NB4 (cell line): ENCODE data around the gene FTSJ3.
"Not testable (repeated sequence)": the region's sequence is repeated elsewhere in the genome, so short reads cannot be mapped to it uniquely, and the experiment has no call there.

ENCODE experiments used
- DNase-seq: peaks from one replicate; pipeline ENCODE4 v3.0.0; 2010; ENCODE audit warnings: low read depth
- H3K4me3 ChIP-seq: one replicate; pipeline ENCODE4 v1.5.1; 2011; ENCODE audit warnings: mild to moderate bottlenecking, low read depth, low read length, moderate library complexity
- CTCF ChIP-seq: IDR thresholded peaks from one replicate; pipeline ENCODE4 v1.5.1; 2012; ENCODE audit warnings: low read depth, low read length
- MAX ChIP-seq: IDR thresholded peaks from 2 replicates; pipeline ENCODE4 v1.6.1; 2011; ENCODE audit warnings: low read depth, low read length
- MYC ChIP-seq: IDR thresholded peaks from 2 replicates; pipeline ENCODE4 v1.6.1; 2011; ENCODE audit warnings: low read depth, low read length
- POLR2A ChIP-seq: IDR thresholded peaks from 2 replicates; pipeline ENCODE4 v1.6.1; 2011; ENCODE audit warnings: mild to moderate bottlenecking; ENCODE audit not compliant: insufficient read length; ENCODE audit errors: extremely low read depth

Gene FTSJ3

GRCh38 chr17:63816123-63816522, 11.3 kb downstream of the FTSJ3 start:
- no peak for DNase-seq
- H3K4me3 ChIP-seq, result no peak overlapping the region
- TF ChIP-seq MAX (no peak), MYC (no peak), CTCF (no peak), POLR2A (no peak)

- no peak for DNase-seq
- H3K4me3 ChIP-seq, result no peak overlapping the region
- no peak for TF ChIP-seq CTCF
- TF ChIP-seq MAX, result no peak
- no peak for TF ChIP-seq MYC
- no peak for TF ChIP-seq POLR2A
Observed at GRCh38 chr17:63809970-63810369, 17.5 kb downstream of the FTSJ3 start.

- no peak overlapping the region for H3K4me3 ChIP-seq
- TF ChIP-seq MAX, result no peak
- no peak for TF ChIP-seq CTCF
- no peak for TF ChIP-seq POLR2A
- no peak for TF ChIP-seq MYC
- DNase-seq, result no peak
Observed at GRCh38 chr17:63805591-63805990, 21.9 kb downstream of the FTSJ3 start.

GRCh38 chr17:63804328-63804727, 23.1 kb downstream of the FTSJ3 start:
- H3K4me3 ChIP-seq, result no peak overlapping the region
- no peak for TF ChIP-seq CTCF
- TF ChIP-seq MYC, result no peak
- TF ChIP-seq POLR2A, result no peak
- no peak for TF ChIP-seq MAX
- no peak for DNase-seq

GRCh38 chr17:63800783-63801182, 26.7 kb downstream of the FTSJ3 start:
- no peak for TF ChIP-seq MYC
- TF ChIP-seq CTCF, result no peak
- TF ChIP-seq POLR2A, result no peak
- no peak for TF ChIP-seq MAX
- DNase-seq, result no peak

GRCh38 chr17:63798572-63799106, 28.8 kb downstream of the FTSJ3 start:
- no peak overlapping the region for H3K4me3 ChIP-seq
- TF ChIP-seq MAX (no peak), CTCF (no peak), MYC (no peak), POLR2A (no peak)
- no peak for DNase-seq

More at GRCh38 chr17:63800783-63801182, 26.7 kb downstream of the FTSJ3 start:
- H3K4me3 ChIP-seq, result no peak overlapping the region

- DNase-seq, H3K4me3 ChIP-seq: not testable (repeated sequence)
Observed at GRCh38 chr17:63796375-63796774, 31.1 kb downstream of the FTSJ3 start.
